GDM1 (cell line): ENCODE results near the gene SLC15A4.
"Not testable (repeated sequence)": the region's sequence is repeated elsewhere in the genome, so short reads cannot be mapped to it uniquely, and the experiment has no call there.

Experiments
- DNase-seq: peaks from one replicate; lab custom pipeline; 2025; lab: John Stamatoyannopoulos, UW

The SLC15A4 gene

GRCh38 chr12:128823916-128824839 is at the start of gene SLC15A4:
TSS of gene SLC15A4 (minus strand) at chr12:128823958. CDS start at chr12:128823943, 15 bp downstream.
- DNase-seq = peak; percentile 88

- no peak for DNase-seq
Measured at GRCh38 chr12:128872303-128872702, 48.5 kb upstream of the SLC15A4 start.

- no peak for DNase-seq
Measured at GRCh38 chr12:128871516-128871892, 47.7 kb upstream of the SLC15A4 start.

- DNase-seq = no peak
Measured at GRCh38 chr12:128867466-128867865, 43.7 kb upstream of the SLC15A4 start.

- DNase-seq = no peak
Measured at GRCh38 chr12:128864516-128865186, 40.9 kb upstream of the SLC15A4 start.

- no peak for DNase-seq
Measured at GRCh38 chr12:128863957-128864356, 40.2 kb upstream of the SLC15A4 start.

GRCh38 chr12:128861226-128862016 is 37.7 kb upstream of the SLC15A4 start:
- DNase-seq = no peak

- no peak for DNase-seq
Measured at GRCh38 chr12:128859311-128859710, 35.6 kb upstream of the SLC15A4 start.

GRCh38 chr12:128857133-128857763 is 33.5 kb upstream of the SLC15A4 start:
- DNase-seq = no peak

- no peak for DNase-seq
Measured at GRCh38 chr12:128856791-128857078, 33.0 kb upstream of the SLC15A4 start.

GRCh38 chr12:128856035-128856790 is 32.5 kb upstream of the SLC15A4 start:
- DNase-seq = no peak

- no peak for DNase-seq
Measured at GRCh38 chr12:128853600-128854197, 29.9 kb upstream of the SLC15A4 start.

- no peak for DNase-seq
Measured at GRCh38 chr12:128852885-128853599, 29.3 kb upstream of the SLC15A4 start, which contains the start of gene GLT1D1. TSS of gene GLT1D1 (plus strand) at chr12:128853478. CDS start at chr12:128853582, 104 bp downstream.

- no peak for DNase-seq
Measured at GRCh38 chr12:128852026-128852698, 28.4 kb upstream of the SLC15A4 start.

- DNase-seq = not testable (repeated sequence)
Measured at GRCh38 chr12:128851429-128851828, 27.7 kb upstream of the SLC15A4 start.

- DNase-seq = no peak
Measured at GRCh38 chr12:128850400-128850799, 26.6 kb upstream of the SLC15A4 start.

GRCh38 chr12:128849806-128850205 is 26.0 kb upstream of the SLC15A4 start:
- not testable (repeated sequence) for DNase-seq

GRCh38 chr12:128848371-128848770 is 24.6 kb upstream of the SLC15A4 start:
- DNase-seq = no peak

- DNase-seq = not testable (repeated sequence)
Measured at GRCh38 chr12:128846671-128847070, 22.9 kb upstream of the SLC15A4 start.
